RWPE2 (cell line): ENCODE measurements around the gene N4BP2L2.

Experiments used
- ATAC-seq: fragments of 200-7000 bp; cut with Tn5 transposase; 3 replicates; pipeline ENCODE4 v1.9.1; 2021; ENCODE audit warnings: low read depth
- DNase-seq: peaks from one replicate; pipeline ENCODE4 v3.0.0-alpha.2; 2020; ENCODE audit warnings: low spot score
- H3K27ac ChIP-seq: fragments of 450-650 bp; 2 replicates; pipeline ENCODE4 v1.5.1; 2017; ENCODE audit warnings: mild to moderate bottlenecking; ENCODE audit not compliant: poor library complexity, severe bottlenecking
- H3K27me3 ChIP-seq: fragments of 250-450 bp; sonication (Bioruptor Pico); 2 replicates; pipeline ENCODE4 v1.5.1; 2021; ENCODE audit warnings: mild to moderate bottlenecking, moderate library complexity; ENCODE audit not compliant: insufficient read depth, poor library complexity, severe bottlenecking
- H3K36me3 ChIP-seq: fragments of 250-450 bp; sonication (Bioruptor Pico); 2 replicates; pipeline ENCODE4 v1.5.1; 2020; ENCODE audit warnings: low read depth, mild to moderate bottlenecking, moderate library complexity
- H3K4me1 ChIP-seq: fragments of 250-450 bp; sonication (Bioruptor Pico); 2 replicates; pipeline ENCODE4 v1.5.1; 2021; ENCODE audit warnings: mild to moderate bottlenecking, moderate library complexity; ENCODE audit not compliant: insufficient read depth, poor library complexity, severe bottlenecking
- H3K4me3 ChIP-seq: fragments of 250-450 bp; sonication (Bioruptor Pico); 2 replicates; pipeline ENCODE4 v1.5.1; 2021; ENCODE audit warnings: mild to moderate bottlenecking, moderate library complexity; ENCODE audit not compliant: severe bottlenecking
- H3K9me3 ChIP-seq: fragments of 250-450 bp; sonication (Bioruptor Pico); 2 replicates; pipeline ENCODE4 v1.5.1; 2021; ENCODE audit warnings: mild to moderate bottlenecking, moderate library complexity; ENCODE audit not compliant: severe bottlenecking
- TF ChIP-seq, protein P1 (sequence below): fragments of 450-650 bp; IDR thresholded peaks from one replicate; pipeline ENCODE4 v1.5.1; 2017; ENCODE audit warnings: mild to moderate bottlenecking, moderate library complexity; ENCODE audit not compliant: poor library complexity, severe bottlenecking

The N4BP2L2 gene

DNA sequence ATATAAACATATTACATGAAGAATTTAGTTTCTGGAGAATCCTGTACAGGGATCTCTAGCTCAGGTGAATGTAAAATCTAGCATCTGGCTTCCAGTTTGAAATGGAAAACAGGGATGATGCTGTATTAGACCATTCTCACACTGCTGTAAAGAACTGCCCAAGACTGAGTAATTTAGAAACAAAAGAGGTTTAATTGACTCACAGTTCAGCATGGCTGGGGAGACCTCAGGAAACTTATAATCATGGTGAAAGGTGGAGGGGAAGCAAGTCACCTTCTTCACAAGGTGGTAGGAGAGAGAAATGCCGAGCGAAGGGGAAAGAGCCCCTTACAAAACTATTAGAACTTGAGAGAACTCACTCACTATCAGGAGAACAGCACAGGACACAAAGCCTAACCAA lies 17.0 kb upstream of the N4BP2L2 start:
- no peak for ATAC-seq
- Histone ChIP-seq H3K27me3 (no peaks in the 10 kb centered on the region), H3K4me3 (no peak overlapping the region), H3K27ac (no peak overlapping the region), H3K9me3 (no peaks in the 10 kb centered on the region), H3K4me1 (no peaks in the 10 kb centered on the region), H3K36me3 (no peaks in the 10 kb centered on the region)
- TF ChIP-seq, protein P1, sequence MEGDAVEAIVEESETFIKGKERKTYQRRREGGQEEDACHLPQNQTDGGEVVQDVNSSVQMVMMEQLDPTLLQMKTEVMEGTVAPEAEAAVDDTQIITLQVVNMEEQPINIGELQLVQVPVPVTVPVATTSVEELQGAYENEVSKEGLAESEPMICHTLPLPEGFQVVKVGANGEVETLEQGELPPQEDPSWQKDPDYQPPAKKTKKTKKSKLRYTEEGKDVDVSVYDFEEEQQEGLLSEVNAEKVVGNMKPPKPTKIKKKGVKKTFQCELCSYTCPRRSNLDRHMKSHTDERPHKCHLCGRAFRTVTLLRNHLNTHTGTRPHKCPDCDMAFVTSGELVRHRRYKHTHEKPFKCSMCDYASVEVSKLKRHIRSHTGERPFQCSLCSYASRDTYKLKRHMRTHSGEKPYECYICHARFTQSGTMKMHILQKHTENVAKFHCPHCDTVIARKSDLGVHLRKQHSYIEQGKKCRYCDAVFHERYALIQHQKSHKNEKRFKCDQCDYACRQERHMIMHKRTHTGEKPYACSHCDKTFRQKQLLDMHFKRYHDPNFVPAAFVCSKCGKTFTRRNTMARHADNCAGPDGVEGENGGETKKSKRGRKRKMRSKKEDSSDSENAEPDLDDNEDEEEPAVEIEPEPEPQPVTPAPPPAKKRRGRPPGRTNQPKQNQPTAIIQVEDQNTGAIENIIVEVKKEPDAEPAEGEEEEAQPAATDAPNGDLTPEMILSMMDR: no peak
- no peak for DNase-seq

DNA sequence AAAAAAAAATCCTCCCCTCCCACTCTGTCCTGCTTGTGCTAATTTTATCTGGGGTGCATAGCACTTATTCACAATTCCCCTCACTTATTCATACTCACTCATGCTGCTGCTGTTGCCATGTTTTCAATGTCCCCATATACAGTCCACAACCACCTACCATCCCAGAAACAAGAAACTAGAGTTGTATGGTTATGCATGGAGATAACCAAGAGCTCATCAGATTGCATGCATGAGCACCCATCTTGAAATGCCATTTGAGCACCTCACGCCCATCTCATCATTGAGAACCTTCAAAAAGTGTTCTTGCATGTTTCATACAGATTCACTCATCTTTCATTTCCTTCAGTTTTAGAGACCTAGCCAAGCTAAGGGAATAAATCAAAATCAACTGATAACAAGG lies 15.1 kb upstream of the N4BP2L2 start:
- TF ChIP-seq, protein P1: no peak
- no peak for ATAC-seq
- H3K27me3 ChIP-seq: no peaks in the 10 kb centered on the region
- no peak overlapping the region for H3K4me3 ChIP-seq
- no peaks in the 10 kb centered on the region for H3K9me3 ChIP-seq
- no peaks in the 10 kb centered on the region for H3K36me3 ChIP-seq
- H3K4me1 ChIP-seq: no peaks in the 10 kb centered on the region
- H3K27ac ChIP-seq: no peak overlapping the region
- no peak for DNase-seq

DNA sequence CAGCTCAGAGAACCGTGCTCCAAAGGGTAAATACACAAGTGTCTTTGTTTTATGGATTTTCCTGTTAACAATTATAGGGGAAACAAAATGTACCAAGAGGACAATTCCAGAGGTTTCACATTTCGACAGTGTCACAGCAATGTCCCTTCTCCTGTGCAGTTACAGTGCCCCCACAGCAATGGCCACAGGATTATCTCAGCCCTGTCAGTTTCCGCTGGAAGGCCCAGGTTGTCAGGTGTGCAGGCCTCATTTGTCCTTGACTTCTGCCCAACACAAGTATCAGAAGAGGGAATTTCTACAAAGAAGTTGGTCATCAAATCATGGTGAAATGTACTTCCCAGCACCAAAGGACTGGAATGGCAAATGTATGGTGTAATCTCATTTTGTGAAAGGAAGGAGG lies 11.2 kb upstream of the N4BP2L2 start:
- Histone ChIP-seq H3K4me1 (no peaks in the 10 kb centered on the region), H3K4me3 (no peak overlapping the region), H3K36me3 (no peaks in the 10 kb centered on the region), H3K27ac (no peak overlapping the region), H3K27me3 (no peaks in the 10 kb centered on the region), H3K9me3 (no peaks in the 10 kb centered on the region)
- ATAC-seq (no peak), DNase-seq (no peak)
- TF ChIP-seq, protein P1: no peak

DNA sequence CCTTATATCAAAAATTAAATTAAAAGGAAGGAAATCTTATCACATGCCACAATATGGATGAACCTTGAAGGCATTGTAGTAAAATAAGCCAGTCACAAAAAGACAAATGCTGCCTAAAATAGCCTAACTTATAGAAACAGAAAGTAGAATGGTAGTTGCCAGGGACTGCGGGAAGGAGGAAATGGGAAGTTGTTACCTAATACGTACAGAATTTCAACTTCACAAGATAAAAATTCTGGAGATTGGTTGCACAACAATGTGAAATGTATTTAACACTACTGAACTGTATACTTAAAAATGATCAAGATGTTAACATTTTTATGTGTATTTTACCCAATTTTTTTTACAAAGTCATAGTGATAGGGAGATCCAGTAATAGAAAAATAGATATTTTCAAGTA lies 10.2 kb upstream of the N4BP2L2 start:
- H3K27ac ChIP-seq: no peak overlapping the region
- H3K4me1 ChIP-seq: no peaks in the 10 kb centered on the region
- DNase-seq (no peak), ATAC-seq (no peak)
- H3K27me3 ChIP-seq: no peaks in the 10 kb centered on the region
- H3K9me3 ChIP-seq: no peaks in the 10 kb centered on the region
- no peaks in the 10 kb centered on the region for H3K36me3 ChIP-seq
- H3K4me3 ChIP-seq: no peak overlapping the region
- TF ChIP-seq, protein P1: no peak

DNA sequence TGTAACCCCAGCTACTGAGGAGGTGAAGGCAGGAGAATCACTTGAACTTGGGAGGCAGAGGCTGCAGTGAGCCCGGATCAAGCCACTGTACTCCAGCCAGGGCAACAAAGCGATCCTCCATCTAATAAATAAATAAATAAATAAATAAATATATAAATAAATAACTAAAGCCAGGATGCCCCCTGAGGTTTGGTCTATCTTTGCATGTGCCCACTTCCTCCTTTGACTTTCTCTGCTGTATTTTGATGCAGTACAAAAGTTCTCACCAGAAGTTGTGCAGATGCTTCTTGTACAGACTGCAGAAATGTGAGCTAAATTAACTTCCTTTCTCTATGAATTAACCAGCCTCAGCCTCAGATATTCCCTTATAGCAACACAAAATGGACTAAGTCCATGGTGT lies 6.5 kb upstream of the N4BP2L2 start:
- ATAC-seq (no peak), DNase-seq (no peak)
- TF ChIP-seq, protein P1: no peak
- H3K36me3 ChIP-seq: no peaks in the 10 kb centered on the region
- no peaks in the 10 kb centered on the region for H3K4me1 ChIP-seq
- H3K27ac ChIP-seq: no peak overlapping the region
- no peaks in the 10 kb centered on the region for H3K27me3 ChIP-seq
- H3K9me3 ChIP-seq: no peaks in the 10 kb centered on the region
- H3K4me3 ChIP-seq: no peak overlapping the region
